NCI-H2029 treated with DMSO at 0.1 percent for 48 hours (cell line): ENCODE results near the gene DHX58.

Source experiments
- DNase-seq: peaks from one replicate; lab custom pipeline; 2025; lab: John Stamatoyannopoulos, UW

The DHX58 gene

GRCh38 chr17:42087042-42087701, 25.3 kb downstream of the DHX58 start:
- DNase-seq: no peak

- no peak for DNase-seq
Measured at GRCh38 chr17:42081516-42082129, 30.9 kb downstream of the DHX58 start.

GRCh38 chr17:42079541-42079940, 33.0 kb downstream of the DHX58 start:
- no peak for DNase-seq

GRCh38 chr17:42078396-42079043, 34.0 kb downstream of the DHX58 start:
- DNase-seq: no peak

- no peak for DNase-seq
Measured at GRCh38 chr17:42077755-42078154, 34.8 kb downstream of the DHX58 start.

- DNase-seq: no peak
Measured at GRCh38 chr17:42076797-42077559, 35.5 kb downstream of the DHX58 start.

GRCh38 chr17:42075789-42076188, 36.7 kb downstream of the DHX58 start:
- DNase-seq: no peak

GRCh38 chr17:42072323-42073187, 40.0 kb downstream of the DHX58 start:
- no peak for DNase-seq

- no peak for DNase-seq
Measured at GRCh38 chr17:42071810-42072209, 40.7 kb downstream of the DHX58 start.

GRCh38 chr17:42068979-42069378, 43.5 kb downstream of the DHX58 start:
- DNase-seq: no peak

GRCh38 chr17:42067371-42068091, 45.0 kb downstream of the DHX58 start:
- DNase-seq: no peak

GRCh38 chr17:42065201-42065600, 47.3 kb downstream of the DHX58 start:
- DNase-seq: no peak

GRCh38 chr17:42062681-42063080, 49.8 kb downstream of the DHX58 start:
- no peak for DNase-seq

GRCh38 chr17:42061646-42062487, 50.6 kb downstream of the DHX58 start:
- no peak for DNase-seq

GRCh38 chr17:42060231-42060630, 52.3 kb downstream of the DHX58 start:
- no peak for DNase-seq

- DNase-seq: no peak
Measured at GRCh38 chr17:42059815-42060214, 52.7 kb downstream of the DHX58 start.

- DNase-seq: no peak
Measured at GRCh38 chr17:42058063-42058462, 54.5 kb downstream of the DHX58 start.

GRCh38 chr17:42056635-42057034, 55.9 kb downstream of the DHX58 start:
- DNase-seq: no peak

GRCh38 chr17:42055496-42055895, 57.0 kb downstream of the DHX58 start:
- no peak for DNase-seq

- DNase-seq: no peak
Measured at GRCh38 chr17:42055027-42055426, 57.5 kb downstream of the DHX58 start.
